Measurements from ENCODE around the gene SLC2A6.

SLC2A6 gene

DNA sequence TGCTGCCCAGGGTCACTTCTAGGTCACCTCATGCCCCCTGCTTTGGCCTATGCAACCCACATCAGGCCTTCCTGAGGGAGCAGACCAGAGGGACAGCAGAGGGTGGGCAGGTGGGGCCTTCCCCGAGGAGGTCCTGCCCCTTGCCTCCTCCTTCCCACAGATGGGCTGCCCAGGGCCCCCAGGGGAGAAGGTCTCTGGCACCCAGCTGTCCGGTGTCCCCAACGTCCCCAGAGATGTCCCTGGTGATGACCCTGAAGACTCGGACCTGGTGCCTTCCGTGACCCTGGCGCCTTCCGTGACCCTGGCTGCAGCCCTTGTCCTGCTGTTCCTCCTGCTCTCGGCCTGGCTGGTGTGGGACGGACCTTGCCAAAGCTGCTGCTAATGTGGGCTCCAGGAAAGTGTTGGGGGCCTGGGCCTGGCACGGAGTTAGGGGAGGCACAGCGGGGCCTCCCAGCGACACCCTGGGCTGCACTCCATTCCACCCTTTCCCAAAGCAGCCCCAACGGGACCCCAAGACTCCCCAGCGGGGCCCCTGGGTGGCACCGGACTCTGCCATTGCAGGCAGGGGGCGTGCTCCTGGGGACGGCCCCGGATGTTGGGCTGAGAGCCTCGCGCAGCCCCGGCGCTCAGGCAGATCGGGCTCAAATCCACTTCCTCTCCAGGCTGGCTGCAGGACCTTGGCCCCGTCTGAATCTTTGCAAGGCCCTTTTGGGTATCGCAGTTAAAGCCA is 6.8 kb upstream of the SLC2A6 start:
- H3K4me3 ChIP-seq (ENCODE audit: low read depth, low read length), result no peak overlapping the region
- no peaks in the 10 kb centered on the region for H3K27me3 ChIP-seq (ENCODE audit: insufficient read depth, low read depth, severe bottlenecking)
- no peak overlapping the region for H3K27ac ChIP-seq
- TF ChIP-seq, protein P1, sequence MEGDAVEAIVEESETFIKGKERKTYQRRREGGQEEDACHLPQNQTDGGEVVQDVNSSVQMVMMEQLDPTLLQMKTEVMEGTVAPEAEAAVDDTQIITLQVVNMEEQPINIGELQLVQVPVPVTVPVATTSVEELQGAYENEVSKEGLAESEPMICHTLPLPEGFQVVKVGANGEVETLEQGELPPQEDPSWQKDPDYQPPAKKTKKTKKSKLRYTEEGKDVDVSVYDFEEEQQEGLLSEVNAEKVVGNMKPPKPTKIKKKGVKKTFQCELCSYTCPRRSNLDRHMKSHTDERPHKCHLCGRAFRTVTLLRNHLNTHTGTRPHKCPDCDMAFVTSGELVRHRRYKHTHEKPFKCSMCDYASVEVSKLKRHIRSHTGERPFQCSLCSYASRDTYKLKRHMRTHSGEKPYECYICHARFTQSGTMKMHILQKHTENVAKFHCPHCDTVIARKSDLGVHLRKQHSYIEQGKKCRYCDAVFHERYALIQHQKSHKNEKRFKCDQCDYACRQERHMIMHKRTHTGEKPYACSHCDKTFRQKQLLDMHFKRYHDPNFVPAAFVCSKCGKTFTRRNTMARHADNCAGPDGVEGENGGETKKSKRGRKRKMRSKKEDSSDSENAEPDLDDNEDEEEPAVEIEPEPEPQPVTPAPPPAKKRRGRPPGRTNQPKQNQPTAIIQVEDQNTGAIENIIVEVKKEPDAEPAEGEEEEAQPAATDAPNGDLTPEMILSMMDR (IDR thresholded peaks at IDR 0.05; ENCODE audit: low read depth, low read length), result 0 out of 2 replicates have a peak, but pooled peaks have one; percentile 3
- H3K36me3 ChIP-seq, result no peaks in the 10 kb centered on the region
- no peak for DNase-seq
- no peaks in the 10 kb centered on the region for H3K9me3 ChIP-seq (ENCODE audit: severe bottlenecking)

DNA sequence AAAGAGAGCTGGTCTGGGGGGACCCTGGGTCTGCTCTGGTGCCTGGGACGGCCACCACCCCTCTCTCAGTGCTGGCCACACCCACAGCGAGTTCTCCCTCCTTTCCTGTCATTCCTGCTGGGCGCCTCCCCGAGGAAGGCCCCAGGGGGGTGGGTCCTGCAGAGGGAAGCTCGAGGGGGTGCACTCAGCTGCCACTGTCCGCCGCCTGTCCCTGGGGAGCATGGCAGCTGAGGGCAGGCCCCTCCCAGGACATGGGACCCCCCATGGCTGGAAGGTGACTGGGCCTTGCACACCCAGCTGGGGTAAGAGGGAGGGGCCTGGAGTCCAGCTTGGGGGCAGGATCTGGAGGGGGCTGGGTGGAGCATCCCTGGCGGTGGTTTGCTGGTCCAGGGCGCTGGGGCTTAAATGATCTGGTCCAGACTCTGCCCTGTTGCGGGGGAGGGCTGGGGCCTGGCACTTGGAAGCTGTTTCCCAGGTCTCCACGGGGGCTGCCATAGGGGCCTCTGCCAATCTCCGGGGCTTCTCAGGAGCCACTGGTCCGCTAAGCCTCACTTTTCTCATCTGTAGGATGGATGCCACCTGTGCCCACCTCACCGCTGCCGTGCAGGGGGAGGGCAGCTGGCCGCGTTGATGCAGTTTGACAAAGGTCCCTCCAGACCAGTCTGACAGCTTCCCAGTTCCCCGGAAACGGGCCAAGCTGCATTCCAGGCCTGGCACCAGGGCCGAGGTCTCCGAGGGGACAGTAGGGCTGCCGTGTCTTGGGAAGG is 6.0 kb upstream of the SLC2A6 start:
- DNase-seq, result peak; percentile 54
- H3K9me3 ChIP-seq (ENCODE audit: severe bottlenecking), result no peaks in the 10 kb centered on the region
- no peaks in the 10 kb centered on the region for H3K27me3 ChIP-seq (ENCODE audit: insufficient read depth, low read depth, severe bottlenecking)
- H3K36me3 ChIP-seq, result no peaks in the 10 kb centered on the region
- TF ChIP-seq, protein P1 (IDR thresholded peaks at IDR 0.05; ENCODE audit: low read depth, low read length), result no peak
- no peak overlapping the region for H3K4me3 ChIP-seq (ENCODE audit: low read depth, low read length)
- H3K27ac ChIP-seq, result no peak overlapping the region

DNA sequence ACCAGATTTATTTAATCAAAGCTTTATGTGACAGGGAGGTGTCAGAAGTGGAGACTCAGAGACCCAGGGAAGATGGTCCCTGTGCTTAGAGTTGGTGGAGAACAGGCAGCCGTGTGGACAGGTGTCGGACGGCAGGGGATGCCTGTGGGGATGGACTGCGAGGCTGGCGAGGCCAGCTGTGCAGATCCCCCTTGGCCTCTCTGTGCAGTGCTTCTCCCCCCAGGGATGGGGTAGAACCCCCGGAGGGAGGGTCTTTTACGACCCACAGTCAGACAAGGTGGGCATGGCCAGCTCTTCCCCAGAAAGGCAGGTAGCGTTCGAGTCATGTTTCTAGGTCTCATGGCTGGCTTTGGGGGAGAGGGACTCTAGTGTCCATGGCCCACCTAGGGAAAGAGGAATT is 4.7 kb upstream of the SLC2A6 start:
- Histone ChIP-seq H3K27me3 (ENCODE audit: insufficient read depth, low read depth, severe bottlenecking) (no peaks in the 10 kb centered on the region), H3K36me3 (no peaks in the 10 kb centered on the region), H3K4me3 (ENCODE audit: low read depth, low read length) (no peak overlapping the region), H3K27ac (no peak overlapping the region), H3K9me3 (ENCODE audit: severe bottlenecking) (no peaks in the 10 kb centered on the region)
- TF ChIP-seq, protein P1 (IDR thresholded peaks at IDR 0.05; ENCODE audit: low read depth, low read length), result no peak
- no peak for DNase-seq

DNA sequence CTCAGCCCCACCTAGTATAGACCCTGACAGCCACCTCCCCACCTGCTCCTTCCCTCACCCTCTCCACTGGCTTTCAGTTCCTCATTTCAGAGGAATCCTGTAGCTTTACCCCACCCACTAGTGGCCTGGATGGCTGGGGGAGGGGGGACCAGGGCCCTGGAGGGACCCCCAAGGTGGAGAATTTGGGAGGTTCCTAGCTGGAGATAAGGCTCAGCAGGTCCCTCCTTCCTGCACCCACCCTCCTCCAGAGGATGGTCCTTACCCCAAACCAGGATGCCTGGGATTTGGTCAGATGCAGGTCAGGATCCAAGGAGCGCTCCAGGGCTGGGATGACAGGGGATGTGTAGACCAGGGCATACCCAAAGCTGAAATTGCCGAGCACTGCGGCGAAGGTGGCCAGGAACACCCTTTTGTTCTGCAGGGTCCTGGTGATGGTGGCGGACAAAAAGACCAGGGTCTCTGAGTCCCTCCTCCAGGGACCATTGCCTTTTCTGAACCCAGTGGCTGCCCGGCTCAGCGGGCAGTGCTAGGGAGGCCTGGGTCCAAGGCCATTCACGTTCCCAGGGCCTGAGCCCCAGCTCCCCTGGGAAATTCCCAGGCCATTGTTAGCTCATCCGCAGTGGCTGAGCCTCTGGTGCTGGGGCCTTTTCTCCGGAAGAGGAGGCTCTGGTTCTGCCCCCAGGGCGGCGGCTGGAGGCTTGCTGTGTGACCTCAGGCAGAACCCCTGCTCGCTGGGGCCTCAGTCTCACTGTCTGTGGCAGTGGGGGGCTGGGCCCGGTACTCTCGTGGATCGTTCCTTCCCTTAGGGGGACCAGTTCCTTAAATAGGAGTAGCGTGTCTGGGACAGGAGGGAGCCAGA is 678 bp downstream of the SLC2A6 start:
- TF ChIP-seq, protein P1 (IDR thresholded peaks at IDR 0.05; ENCODE audit: low read depth, low read length), result no peak
- H3K9me3 ChIP-seq (ENCODE audit: severe bottlenecking), result no peaks in the 10 kb centered on the region
- H3K4me3 ChIP-seq (ENCODE audit: low read depth, low read length), result peak overlapping the region; percentile 49
- no peaks in the 10 kb centered on the region for H3K27me3 ChIP-seq (ENCODE audit: insufficient read depth, low read depth, severe bottlenecking)
- DNase-seq, result peak; percentile 39
- H3K27ac ChIP-seq, result peak overlapping the region; percentile 79
- peaks cover 13% of the 10 kb centered on the region for H3K36me3 ChIP-seq

DNA sequence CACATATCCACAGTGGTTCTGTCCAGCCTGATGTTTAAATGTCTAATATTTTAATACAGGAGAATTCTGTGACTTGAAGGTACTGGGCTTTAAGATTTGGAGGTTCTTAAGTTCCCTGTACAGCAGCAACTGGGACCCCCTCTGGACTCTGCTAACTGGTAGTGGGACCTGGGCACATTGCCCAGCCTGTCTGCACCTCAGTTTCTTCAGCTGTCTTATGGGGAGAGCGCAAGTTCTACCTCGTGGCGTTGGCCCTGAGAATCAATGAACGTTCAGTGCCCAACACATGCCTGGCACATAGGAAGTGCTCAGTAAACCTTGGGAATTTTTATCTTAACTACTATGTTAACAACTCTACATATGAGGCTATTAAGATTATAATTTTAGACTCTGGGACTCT is 1.4 kb downstream of the SLC2A6 start:
- no peaks in the 10 kb centered on the region for H3K9me3 ChIP-seq (ENCODE audit: severe bottlenecking)
- no peak overlapping the region for H3K4me3 ChIP-seq (ENCODE audit: low read depth, low read length)
- H3K36me3 ChIP-seq, result peaks cover 16% of the 10 kb centered on the region
- no peak for DNase-seq
- H3K27ac ChIP-seq, result no peak overlapping the region
- TF ChIP-seq, protein P1 (IDR thresholded peaks at IDR 0.05; ENCODE audit: low read depth, low read length), result no peak
- no peaks in the 10 kb centered on the region for H3K27me3 ChIP-seq (ENCODE audit: insufficient read depth, low read depth, severe bottlenecking)

Measured in WERI-Rb-1 (cell line).